Thyroid gland (tissue), 4 donors: Measurements from ENCODE around the gene ALDH7A1. TPM values are rescaled to one million over a fixed set of nuclear protein-coding genes. Genes with fewer than 3 reads are reported as not detected.
A peak's percentile ranks its signal among the peaks of the same experiment; 100 is the strongest.

Source experiments
- DNase-seq, 2 donors: peaks; one replicate each; pipeline ENCODE4 v3.0.0-alpha.2; 2019
- H3K27ac ChIP-seq, 3 donors: fragments of 200-600 bp; sonication (generic); 1 replicate in 2 of 3; 2 replicates in 1 of 3; pipeline ENCODE4 v1.5.1; 2016 to 2019; ENCODE audit warnings: mild to moderate bottlenecking in 1 of 3, moderate library complexity in 1 of 3
- H3K27me3 ChIP-seq: fragments of 200-600 bp; sonication (generic); one replicate; pipeline ENCODE4 v1.5.1; 2019
- H3K36me3 ChIP-seq, 2 donors: fragments of 200-600 bp; sonication (generic); one replicate each; pipeline ENCODE4 v1.5.1; 2016 to 2019
- H3K4me1 ChIP-seq, 2 donors: fragments of 200-600 bp; sonication (generic); one replicate each; pipeline ENCODE4 v1.5.1; 2017 to 2019
- H3K4me3 ChIP-seq, 3 donors: fragments of 200-600 bp; sonication (generic); replicated peaks in 1 of 3; 1 replicate in 2 of 3; 2 replicates in 1 of 3; pipeline ENCODE4 v1.5.1; 2016; ENCODE audit warnings: mild to moderate bottlenecking in 1 of 3
- H3K9me3 ChIP-seq: fragments of 200-600 bp; sonication (generic); one replicate; pipeline ENCODE4 v1.5.1; 2017
- POLR2A ChIP-seq, 2 donors: fragments of 450-650 bp; IDR thresholded peaks; one replicate each; pipeline ENCODE4 v1.6.1; 2017; ENCODE audit warnings: antibody characterized with exemption in 2 of 2, mild to moderate bottlenecking in 2 of 2, moderate library complexity in 1 of 2
- WGBS, 2 donors: methylation state at CpG; one replicate each; pipeline ENCODE4 v1.1.5; 2017; 5-methylcytosine and 5-hydroxymethylcytosine counted together
- intact Hi-C: fragments of 100-400 bp; cut with DNase I; formaldehyde crosslinking; loops from one replicate; pipeline ENCODE4 v1.15.1; 2023
- total RNA-seq, 4 donors: library from RNA; depleted of rRNA; stranded (reverse); fragments of >200 nt; gene quantifications; one replicate each; pipeline ENCODE4 v1.2.3, GENCODE V29; 2016
- TF ChIP-seq, protein P1 (sequence below), 6 experiments: fragments of 200-600 bp in 3 of 6; fragments of 450-650 bp in 3 of 6; sonication (generic) in 3 of 6; IDR thresholded peaks; one replicate each; pipeline ENCODE4 v1.5.1; 2016 to 2019; ENCODE audit warnings: antibody characterized with exemption in 6 of 6, mild to moderate bottlenecking in 2 of 6, inconsistent platforms in 1 of 6, moderate library complexity in 1 of 6

ALDH7A1 gene
- 10 to 100 TPM; 25.3 to 57.3 (median 41.5) TPM for total RNA-seq

DNA sequence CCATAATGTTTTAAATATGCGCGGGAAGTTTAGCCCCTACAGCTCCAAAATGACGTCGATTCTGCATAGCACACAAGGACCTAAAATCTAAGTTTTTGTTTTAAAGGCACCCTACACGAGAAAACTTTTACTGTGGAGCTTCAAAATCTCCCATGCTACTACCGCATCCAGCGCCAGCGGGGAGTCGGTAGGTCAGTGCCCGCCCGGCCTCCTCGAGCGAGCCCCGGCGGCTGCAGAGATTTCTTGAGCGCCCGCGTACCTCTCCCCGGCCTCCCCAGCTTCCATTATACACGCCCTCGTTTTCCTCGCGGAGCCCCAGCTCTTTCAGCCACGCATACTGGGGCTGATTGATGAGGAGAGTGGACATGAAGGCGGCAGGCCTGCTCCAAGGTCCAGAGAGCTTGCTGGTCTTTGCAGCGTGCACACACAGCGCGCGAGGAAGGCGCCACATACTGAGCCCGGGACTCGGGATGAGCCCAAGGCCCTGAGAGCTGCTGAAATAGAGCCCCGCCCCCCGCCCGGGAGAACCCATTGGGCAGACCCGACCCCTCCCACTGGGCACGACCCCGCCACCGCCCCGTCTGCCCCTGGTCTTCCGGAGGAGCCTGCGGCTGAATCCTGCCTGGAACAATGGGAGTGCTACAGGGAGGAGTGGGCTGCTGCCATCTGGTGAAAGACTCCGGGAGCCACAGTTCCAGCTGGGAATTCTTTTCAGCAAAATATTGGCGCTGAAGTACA is at the start of gene ALDH7A1:
TSS of gene ALDH7A1 (minus strand) at position 472 of the 738 bp plus-strand sequence. CDS start at position 451, 21 bp downstream.
- Histone ChIP-seq H3K27ac (peak within 1 kb of the TSS; percentile 62 to 78 (median 63)), H3K4me1 (peaks cover 9 to 12% of the 10 kb centered on the region in 2 donors), H3K27me3 (no peaks in the 10 kb centered on the region), H3K36me3 (no peaks in the 10 kb centered on the region), H3K9me3 (no peaks in the 10 kb centered on the region), H3K4me3 (peak within 1 kb of the TSS; percentile 21 to 74 (median 49))
- peak; percentile 95 to 97 for DNase-seq
- peak; percentile 24 to 87 for TF ChIP-seq POLR2A (IDR thresholded peaks at IDR 0.05)
- TF ChIP-seq, protein P1, sequence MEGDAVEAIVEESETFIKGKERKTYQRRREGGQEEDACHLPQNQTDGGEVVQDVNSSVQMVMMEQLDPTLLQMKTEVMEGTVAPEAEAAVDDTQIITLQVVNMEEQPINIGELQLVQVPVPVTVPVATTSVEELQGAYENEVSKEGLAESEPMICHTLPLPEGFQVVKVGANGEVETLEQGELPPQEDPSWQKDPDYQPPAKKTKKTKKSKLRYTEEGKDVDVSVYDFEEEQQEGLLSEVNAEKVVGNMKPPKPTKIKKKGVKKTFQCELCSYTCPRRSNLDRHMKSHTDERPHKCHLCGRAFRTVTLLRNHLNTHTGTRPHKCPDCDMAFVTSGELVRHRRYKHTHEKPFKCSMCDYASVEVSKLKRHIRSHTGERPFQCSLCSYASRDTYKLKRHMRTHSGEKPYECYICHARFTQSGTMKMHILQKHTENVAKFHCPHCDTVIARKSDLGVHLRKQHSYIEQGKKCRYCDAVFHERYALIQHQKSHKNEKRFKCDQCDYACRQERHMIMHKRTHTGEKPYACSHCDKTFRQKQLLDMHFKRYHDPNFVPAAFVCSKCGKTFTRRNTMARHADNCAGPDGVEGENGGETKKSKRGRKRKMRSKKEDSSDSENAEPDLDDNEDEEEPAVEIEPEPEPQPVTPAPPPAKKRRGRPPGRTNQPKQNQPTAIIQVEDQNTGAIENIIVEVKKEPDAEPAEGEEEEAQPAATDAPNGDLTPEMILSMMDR (IDR thresholded peaks at IDR 0.05), result peak; percentile 19 to 74 (median 58)
- WGBS, 2 donors, result 1 to 2% methylated on average over 14 to 30 of the region's 44 CpGs
- intact Hi-C loops, result loop anchor here (5.0 kb wide), 2 partner anchors 243 to 258 kb away; no protein-coding TSS in a partner anchor

DNA sequence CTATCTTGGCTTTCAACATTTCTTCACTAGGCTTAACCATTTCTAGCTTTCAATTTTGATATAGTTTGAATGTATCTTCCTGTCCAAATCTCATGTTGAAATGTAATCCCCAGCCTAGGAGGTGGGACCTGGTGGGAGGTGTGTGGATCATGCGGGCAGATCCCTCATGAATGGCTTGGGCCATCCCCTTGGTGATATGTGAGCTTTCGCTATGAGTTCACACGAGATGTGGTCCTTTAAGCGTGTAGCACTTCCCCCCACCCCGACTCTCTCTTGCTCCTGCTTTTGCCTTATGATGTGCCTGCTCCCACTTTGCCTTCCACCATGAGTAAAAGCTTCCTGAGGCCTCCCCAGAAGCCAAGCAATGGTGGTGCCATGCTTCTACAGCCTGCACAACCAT is 46.4 kb upstream of the ALDH7A1 start:
- Histone ChIP-seq H3K27me3 (no peaks in the 10 kb centered on the region), H3K4me1 (no peaks in the 10 kb centered on the region), H3K9me3 (no peaks in the 10 kb centered on the region), H3K36me3 (no peaks in the 10 kb centered on the region), H3K27ac (no peak overlapping the region), H3K4me3 (no peak overlapping the region)
- no peak for DNase-seq
- no peak for TF ChIP-seq POLR2A (IDR thresholded peaks at IDR 0.05)
- TF ChIP-seq, protein P1 (IDR thresholded peaks at IDR 0.05), result no peak
- intact Hi-C loops, result no loop called here
- WGBS, 2 donors, result 90 to 92% methylated on average over 5 of the region's 5 CpGs

DNA sequence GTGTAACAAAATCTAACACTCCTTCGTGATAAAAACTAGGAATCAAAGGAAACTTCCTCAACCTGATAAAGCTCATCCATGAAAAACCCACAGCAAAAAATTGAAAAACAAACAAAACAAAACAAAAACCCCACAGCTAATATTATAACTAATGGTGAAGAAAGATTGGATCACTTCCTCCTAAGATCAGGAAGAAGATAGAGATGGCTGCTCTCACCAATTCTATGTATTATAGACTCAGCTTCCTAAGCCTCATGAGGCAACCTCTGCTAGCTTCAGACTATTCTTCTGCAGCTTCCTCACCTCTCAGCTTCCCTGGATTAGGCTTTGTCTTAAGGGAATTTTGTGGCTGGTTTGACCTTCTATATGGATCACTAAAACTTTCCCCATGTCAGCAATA is 45.8 kb upstream of the ALDH7A1 start:
- WGBS, 2 donors, result 92 to 94% methylated on average over 1 of the region's 1 CpG
- TF ChIP-seq POLR2A (IDR thresholded peaks at IDR 0.05), result no peak
- TF ChIP-seq, protein P1 (IDR thresholded peaks at IDR 0.05), result no peak
- Histone ChIP-seq H3K9me3 (no peaks in the 10 kb centered on the region), H3K36me3 (no peaks in the 10 kb centered on the region), H3K27me3 (no peaks in the 10 kb centered on the region), H3K4me1 (no peaks in the 10 kb centered on the region), H3K4me3 (no peak overlapping the region), H3K27ac (no peak overlapping the region)
- DNase-seq, result no peak
- intact Hi-C loops, result no loop called here

DNA sequence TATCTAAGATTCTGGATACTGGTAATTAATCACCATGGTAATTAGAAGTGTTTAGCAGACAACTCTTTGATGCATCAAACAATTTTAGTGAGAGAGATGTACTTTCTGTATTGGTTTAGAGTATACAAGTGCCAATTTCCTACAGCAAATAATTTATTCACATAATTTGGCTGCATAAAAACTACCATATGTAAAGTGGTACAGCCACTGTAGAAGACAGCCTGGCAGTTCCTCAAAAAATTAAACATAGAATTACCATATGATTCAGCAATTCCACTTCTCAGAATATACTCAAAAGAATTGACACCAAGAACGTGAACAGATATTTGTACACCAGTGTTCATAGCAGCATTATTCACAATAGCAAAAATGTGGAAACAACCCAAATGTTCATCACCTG is 41.9 kb upstream of the ALDH7A1 start:
- H3K36me3 ChIP-seq, result no peaks in the 10 kb centered on the region
- 89 to 92% methylated on average over 1 of the region's 1 CpG for WGBS, 2 donors
- H3K4me1 ChIP-seq, result no peaks in the 10 kb centered on the region
- TF ChIP-seq, protein P1 (IDR thresholded peaks at IDR 0.05), result no peak
- no peak for TF ChIP-seq POLR2A (IDR thresholded peaks at IDR 0.05)
- intact Hi-C loops, result no loop called here
- no peak for DNase-seq
- no peaks in the 10 kb centered on the region for H3K27me3 ChIP-seq
- no peaks in the 10 kb centered on the region for H3K9me3 ChIP-seq
- H3K27ac ChIP-seq, result no peak overlapping the region
- H3K4me3 ChIP-seq, result no peak overlapping the region

DNA sequence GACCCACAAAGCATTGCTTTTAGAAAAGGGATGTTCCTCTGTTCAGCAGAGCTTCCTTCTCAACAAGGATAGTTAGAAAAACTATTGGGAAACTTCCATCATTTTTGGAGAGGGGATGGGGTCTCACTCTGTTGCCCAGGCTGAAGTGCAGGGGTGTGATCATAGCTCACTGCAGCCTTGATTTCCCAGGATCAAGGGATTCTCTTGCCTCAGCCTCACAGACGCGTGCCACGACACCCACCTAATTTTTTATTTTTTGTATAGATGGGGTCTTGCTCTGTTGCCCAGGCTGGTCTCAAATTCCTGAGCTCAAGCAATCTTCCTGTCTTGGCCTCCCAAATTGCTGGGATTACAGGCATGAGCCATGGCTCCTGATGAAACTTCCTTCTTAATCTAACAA is 40.6 kb upstream of the ALDH7A1 start:
- Histone ChIP-seq H3K27ac (no peak overlapping the region), H3K9me3 (no peaks in the 10 kb centered on the region), H3K4me3 (no peak overlapping the region), H3K27me3 (no peaks in the 10 kb centered on the region), H3K36me3 (no peaks in the 10 kb centered on the region), H3K4me1 (no peaks in the 10 kb centered on the region)
- TF ChIP-seq, protein P1 (IDR thresholded peaks at IDR 0.05), result no peak
- no peak for TF ChIP-seq POLR2A (IDR thresholded peaks at IDR 0.05)
- DNase-seq, result no peak
- intact Hi-C loops, result no loop called here
- WGBS, 2 donors, result 90% methylated on average over 3 of the region's 3 CpGs
